ENCODE results near the gene KIF11. TPM values are rescaled to one million over a fixed set of nuclear protein-coding genes. Genes with fewer than 3 reads are reported as not detected.

Gene KIF11
- total RNA-seq, result 4.9 and 5.2 TPM in 2 replicates

GRCh38 chr10:92592761-92593618, at the start of gene KIF11:
KIF11 (plus strand) TSS chr10:92593130; CDS start chr10:92593376, 246 bp downstream.

GRCh38 chr10:92573798-92574547, 19.0 kb upstream of the KIF11 start, which contains the start of gene IDE:
IDE (minus strand) TSS chr10:92574093; CDS start chr10:92574019, 74 bp downstream.

GRCh38 chr10:92689663-92690210, 96.8 kb downstream of the KIF11 start, which contains the start of gene HHEX:
HHEX (plus strand) TSS chr10:92689955; CDS start chr10:92689987, 32 bp downstream.

Small RNA genes lying within 50 kb of the gene (small RNA-seq; reads per million reads assigned to genes)
- gene RN7SL644P, result not detected

Other genes with a start within 250 kb of the KIF11 start
- 35.7 and 40.4 TPM in 2 replicates for gene IDE, start 19.0 kb upstream of the KIF11 start, total RNA-seq
- 0.73 and 1.3 TPM in 2 replicates for gene HHEX, start 96.8 kb downstream of the KIF11 start, total RNA-seq